ENCODE results near the gene ATMIN.

ATMIN gene

GRCh38 chr16:80997139-80997798 is 38.4 kb upstream of the ATMIN start:
- TF ChIP-seq EZH2 (IDR thresholded peaks at IDR 0.05; ENCODE audit: borderline replicate concordance, low read depth, low read length, severe bottlenecking): no peak
- no peak for TF ChIP-seq CTCF (IDR thresholded peaks at IDR 0.05; ENCODE audit: borderline replicate concordance, extremely low read depth, low read length, poor library complexity, severe bottlenecking)
- no peak overlapping the region for H2AFZ ChIP-seq (ENCODE audit: low read depth, low read length)
- H3K27me3 ChIP-seq (ENCODE audit: insufficient read depth, low read length, poor library complexity): no peaks in the 10 kb centered on the region
- no peak for DNase-seq
- no peak overlapping the region for H3K4me3 ChIP-seq (ENCODE audit: low read depth in 1 of 2, low read length in 2 of 2)
- H3K9me3 ChIP-seq (ENCODE audit: insufficient read depth, low read length, severe bottlenecking): no peaks in the 10 kb centered on the region
- no peak for ATAC-seq (ENCODE audit: insufficient read depth, low read depth)
- peaks cover 24% of the 10 kb centered on the region for H4K20me1 ChIP-seq (ENCODE audit: insufficient read depth, low read length)
- H3K36me3 ChIP-seq (ENCODE audit: insufficient read depth, low read length): peaks cover 7% of the 10 kb centered on the region; the same call in 1 of the 2 replicates
- H3K79me2 ChIP-seq (ENCODE audit: insufficient read depth, low read length): peaks cover 100% of the 10 kb centered on the region
- no peak overlapping the region for H3K27ac ChIP-seq (ENCODE audit: low read length)
- H3K4me1 ChIP-seq (ENCODE audit: insufficient read depth, low read length): no peaks in the 10 kb centered on the region
- H3K9ac ChIP-seq (ENCODE audit: low read depth, low read length): no peak overlapping the region
- H3K4me2 ChIP-seq (ENCODE audit: insufficient read depth, low read length): no peak overlapping the region

- peaks cover 22% of the 10 kb centered on the region for H4K20me1 ChIP-seq (ENCODE audit: insufficient read depth, low read length)
- H3K4me2 ChIP-seq (ENCODE audit: insufficient read depth, low read length): no peak overlapping the region
- peaks cover 3% of the 10 kb centered on the region; the same call in 1 of the 2 replicates for H3K4me1 ChIP-seq (ENCODE audit: insufficient read depth, low read length)
- no peaks in the 10 kb centered on the region for H3K27me3 ChIP-seq (ENCODE audit: insufficient read depth, low read length, poor library complexity)
- no peak overlapping the region for H3K27ac ChIP-seq (ENCODE audit: low read length)
- no peak for ATAC-seq (ENCODE audit: insufficient read depth, low read depth)
- H3K9ac ChIP-seq (ENCODE audit: low read depth, low read length): no peak overlapping the region
- peaks cover 7% of the 10 kb centered on the region; the same call in 1 of the 2 replicates for H3K36me3 ChIP-seq (ENCODE audit: insufficient read depth, low read length)
- H3K79me2 ChIP-seq (ENCODE audit: insufficient read depth, low read length): peaks cover 100% of the 10 kb centered on the region
- no peak for DNase-seq
- no peak for TF ChIP-seq CTCF (IDR thresholded peaks at IDR 0.05; ENCODE audit: borderline replicate concordance, extremely low read depth, low read length, poor library complexity, severe bottlenecking)
- no peak for TF ChIP-seq EZH2 (IDR thresholded peaks at IDR 0.05; ENCODE audit: borderline replicate concordance, low read depth, low read length, severe bottlenecking)
- H2AFZ ChIP-seq (ENCODE audit: low read depth, low read length): no peak overlapping the region
- no peak overlapping the region for H3K4me3 ChIP-seq (ENCODE audit: low read depth in 1 of 2, low read length in 2 of 2)
- no peaks in the 10 kb centered on the region for H3K9me3 ChIP-seq (ENCODE audit: insufficient read depth, low read length, severe bottlenecking)
These were observed 37.5 kb upstream of the ATMIN start for GRCh38 chr16:80997964-80998620.

GRCh38 chr16:81000873-81001272 is 34.8 kb upstream of the ATMIN start:
- peaks cover 30% of the 10 kb centered on the region for H3K4me1 ChIP-seq (ENCODE audit: insufficient read depth, low read length)

More at GRCh38 chr16:81000873-81001272, 34.8 kb upstream of the ATMIN start:
- Histone ChIP-seq H3K36me3 (ENCODE audit: insufficient read depth, low read length) (no peaks in the 10 kb centered on the region; the same call in 1 of the 2 replicates), H4K20me1 (ENCODE audit: insufficient read depth, low read length) (peaks cover 27% of the 10 kb centered on the region), H3K9ac (ENCODE audit: low read depth, low read length) (no peak overlapping the region), H3K9me3 (ENCODE audit: insufficient read depth, low read length, severe bottlenecking) (no peaks in the 10 kb centered on the region), H2AFZ (ENCODE audit: low read depth, low read length) (no peak overlapping the region), H3K27me3 (ENCODE audit: insufficient read depth, low read length, poor library complexity) (no peaks in the 10 kb centered on the region), H3K4me3 (ENCODE audit: low read depth in 1 of 2, low read length in 2 of 2) (no peak overlapping the region), H3K79me2 (ENCODE audit: insufficient read depth, low read length) (peaks cover 100% of the 10 kb centered on the region), H3K27ac (ENCODE audit: low read length) (no peak overlapping the region), H3K4me2 (ENCODE audit: insufficient read depth, low read length) (no peak overlapping the region)
- ATAC-seq (ENCODE audit: insufficient read depth, low read depth): no peak
- no peak for DNase-seq
- TF ChIP-seq CTCF (IDR thresholded peaks at IDR 0.05; ENCODE audit: borderline replicate concordance, extremely low read depth, low read length, poor library complexity, severe bottlenecking): no peak
- TF ChIP-seq EZH2 (IDR thresholded peaks at IDR 0.05; ENCODE audit: borderline replicate concordance, low read depth, low read length, severe bottlenecking): no peak
